ENCODE results near the gene JAKMIP2.
"Not testable (repeated sequence)": the region's sequence is repeated elsewhere in the genome, so short reads cannot be mapped to it uniquely, and the experiment has no call there.

Gene JAKMIP2

DNA sequence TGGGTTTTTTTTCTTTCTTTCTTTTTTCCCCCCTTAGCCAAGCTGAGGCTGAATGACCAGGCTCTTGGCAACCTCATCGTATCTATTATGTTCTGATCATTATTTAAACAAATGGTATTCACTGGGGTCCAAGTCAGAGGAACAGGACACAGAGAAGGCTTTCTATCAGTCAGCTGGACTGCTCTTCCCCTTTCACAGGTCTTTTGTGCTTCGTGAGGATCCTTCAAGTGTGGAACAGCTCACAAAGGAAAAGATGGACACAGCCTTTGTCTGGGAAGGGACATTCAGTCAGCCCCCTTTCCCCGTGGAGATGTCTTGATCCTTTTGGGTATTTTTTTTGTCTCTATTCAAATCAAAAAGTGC is 218.4 kb downstream of the JAKMIP2 start:
- no peak for DNase-seq (ENCODE audit: extremely low read depth in 1 of 2, low read depth in 1 of 2)

GRCh38 chr5:147563466-147564123 is 218.9 kb downstream of the JAKMIP2 start:
- no peak for DNase-seq (ENCODE audit: extremely low read depth in 1 of 2, low read depth in 1 of 2)

DNA sequence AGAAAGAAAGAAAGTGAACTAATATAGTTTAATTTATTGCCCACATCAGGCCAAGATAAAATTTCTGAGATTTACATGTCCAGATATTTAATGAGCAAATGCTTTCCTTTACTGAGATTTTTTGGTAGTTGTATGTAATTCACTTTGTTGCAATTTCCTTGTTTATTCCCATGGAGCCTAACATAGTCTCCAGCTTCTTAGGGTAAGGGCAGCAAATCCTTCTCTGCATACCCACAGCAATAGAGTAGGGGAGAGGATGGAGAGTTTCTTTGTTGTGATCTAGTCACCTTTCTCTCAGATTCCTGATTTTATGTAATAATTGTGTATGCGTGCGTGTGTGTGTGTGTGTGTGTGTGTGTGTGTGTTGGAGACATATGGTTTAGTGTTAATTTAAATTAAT is 221.1 kb downstream of the JAKMIP2 start:
- DNase-seq (ENCODE audit: extremely low read depth in 1 of 2, low read depth in 1 of 2): no peak

- no peak for DNase-seq (ENCODE audit: extremely low read depth in 1 of 2, low read depth in 1 of 2)
Observed at GRCh38 chr5:147560718-147561331, 221.7 kb downstream of the JAKMIP2 start.

- DNase-seq (ENCODE audit: extremely low read depth in 1 of 2, low read depth in 1 of 2): no peak
Observed at GRCh38 chr5:147559749-147560148, 222.8 kb downstream of the JAKMIP2 start.

DNA sequence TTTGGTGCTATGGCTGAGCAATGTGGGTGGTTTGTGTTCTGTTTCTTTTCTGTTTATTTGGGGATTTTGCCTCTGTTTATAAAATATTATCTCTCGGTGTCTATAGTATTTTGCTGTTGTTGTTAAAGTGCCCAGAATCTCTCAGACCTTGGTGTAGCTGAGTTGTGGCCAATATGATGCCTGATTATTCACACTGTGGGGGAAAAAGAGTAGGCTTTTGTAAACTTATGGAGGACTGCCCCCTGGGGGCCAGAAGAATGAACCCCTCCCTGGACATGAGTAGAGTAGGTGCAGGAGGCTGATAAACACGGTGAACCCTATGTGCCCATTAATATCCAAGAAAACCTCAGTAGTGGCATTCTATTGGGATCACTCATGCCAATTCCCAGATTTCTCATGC is 223.7 kb downstream of the JAKMIP2 start:
- DNase-seq (ENCODE audit: extremely low read depth in 1 of 2, low read depth in 1 of 2): no peak

- no peak for DNase-seq (ENCODE audit: extremely low read depth in 1 of 2, low read depth in 1 of 2)
Observed at GRCh38 chr5:147557876-147558745, 224.4 kb downstream of the JAKMIP2 start.

DNA sequence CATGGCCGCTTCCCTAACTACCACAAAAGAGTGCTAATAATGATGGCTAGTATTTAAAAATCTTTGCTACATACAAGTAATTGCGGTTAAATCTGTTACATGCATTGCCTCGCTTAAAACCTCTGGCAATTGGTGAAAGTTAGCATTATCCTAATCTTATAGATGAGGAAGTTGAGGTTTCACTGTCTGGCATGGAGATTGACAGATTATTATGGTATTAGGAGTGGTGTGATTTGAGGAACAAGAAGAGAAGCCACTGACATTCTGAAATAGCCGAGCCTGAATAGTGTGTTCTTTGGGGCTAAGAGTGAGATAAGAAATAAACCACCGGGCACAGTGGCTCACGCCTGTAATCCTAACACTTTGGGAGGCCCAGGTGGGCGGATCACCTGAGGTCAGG is 227.4 kb downstream of the JAKMIP2 start:
- DNase-seq (ENCODE audit: extremely low read depth in 1 of 2, low read depth in 1 of 2): no peak

- DNase-seq (ENCODE audit: extremely low read depth in 1 of 2, low read depth in 1 of 2): no peak
Observed at GRCh38 chr5:147554261-147554817, 228.2 kb downstream of the JAKMIP2 start.

DNA sequence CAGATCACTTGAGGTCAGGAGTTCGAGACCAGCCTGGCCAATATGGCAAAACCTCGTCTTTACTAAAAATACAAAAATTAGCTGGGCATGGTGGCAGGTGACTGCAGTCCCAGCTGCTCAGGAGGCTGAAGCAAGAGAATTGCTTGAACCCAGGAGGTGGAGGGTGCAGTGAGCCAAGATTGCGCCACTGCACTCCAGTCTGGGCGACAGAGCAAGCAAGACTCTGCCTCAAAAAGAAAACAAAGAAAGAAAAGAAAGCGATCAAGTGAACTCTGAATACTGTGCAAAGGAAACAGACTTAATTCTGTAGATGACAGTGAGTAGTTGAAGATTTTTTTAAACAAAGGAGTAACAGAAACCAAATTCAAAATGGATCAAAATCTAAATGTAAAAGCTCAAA is 228.7 kb downstream of the JAKMIP2 start:
- not testable (repeated sequence) for DNase-seq (ENCODE audit: extremely low read depth in 1 of 2, low read depth in 1 of 2)

DNA sequence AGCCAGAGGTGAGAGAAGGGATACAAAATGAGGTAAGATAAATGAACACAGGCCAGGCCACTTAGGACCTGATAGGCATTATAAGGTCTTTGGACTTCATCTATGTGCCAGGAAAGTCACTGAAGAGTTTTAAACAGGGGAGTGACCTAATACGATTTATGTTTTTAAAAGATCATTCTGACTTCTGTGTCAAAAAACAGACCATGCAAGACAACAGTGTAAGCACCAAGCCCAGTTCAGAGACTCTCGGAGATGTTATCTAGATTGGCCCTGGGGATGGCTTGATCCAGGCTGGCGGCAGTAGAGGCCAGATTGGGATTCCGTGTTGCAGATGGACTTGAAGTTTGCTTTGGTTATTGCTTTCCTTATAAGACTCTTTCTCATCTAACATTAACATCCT is 229.6 kb downstream of the JAKMIP2 start:
- DNase-seq (ENCODE audit: extremely low read depth in 1 of 2, low read depth in 1 of 2): no peak

GRCh38 chr5:147551677-147552076 is 230.9 kb downstream of the JAKMIP2 start:
- no peak for DNase-seq (ENCODE audit: extremely low read depth in 1 of 2, low read depth in 1 of 2)

DNA sequence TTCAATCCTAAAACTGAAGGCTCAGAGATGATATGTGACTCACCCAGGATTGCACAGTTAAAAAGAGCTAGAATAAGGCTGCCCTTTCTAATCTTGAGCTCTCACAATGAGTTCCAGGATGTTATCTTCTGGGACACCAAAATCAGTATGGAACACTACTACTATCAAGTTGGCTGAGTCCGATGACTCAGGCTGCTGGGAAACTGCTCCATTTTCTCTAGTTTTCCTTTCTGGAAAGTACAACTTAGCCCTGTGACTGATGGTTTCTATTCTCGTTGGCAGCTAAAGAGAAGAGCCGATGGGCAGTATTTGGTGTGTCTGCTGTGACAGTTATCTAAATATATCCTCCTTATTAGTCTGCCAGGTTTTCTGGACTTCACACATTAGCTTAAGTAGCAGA is 234.8 kb downstream of the JAKMIP2 start:
- DNase-seq (ENCODE audit: extremely low read depth in 1 of 2, low read depth in 1 of 2): no peak

GRCh38 chr5:147544556-147544955 is 238.0 kb downstream of the JAKMIP2 start:
- no peak for DNase-seq (ENCODE audit: extremely low read depth in 1 of 2, low read depth in 1 of 2)

- DNase-seq (ENCODE audit: extremely low read depth in 1 of 2, low read depth in 1 of 2): no peak
Observed at GRCh38 chr5:147539053-147539452, 243.5 kb downstream of the JAKMIP2 start.

- no peak for DNase-seq (ENCODE audit: extremely low read depth in 1 of 2, low read depth in 1 of 2)
Observed at GRCh38 chr5:147538236-147538635, 244.3 kb downstream of the JAKMIP2 start.
